Esophagus squamous epithelium (tissue), 4 donors: Measurements from ENCODE around the gene NEK5.

Experiments
- CTCF ChIP-seq, 6 experiments: fragments of 450-650 bp in 4 of 6; fragments of 200-600 bp in 2 of 6; sonication (generic) in 2 of 6; IDR thresholded peaks; one replicate each; pipeline ENCODE4 v1.5.1; 2016 to 2019; ENCODE audit warnings: antibody characterized with exemption in 6 of 6, mild to moderate bottlenecking in 4 of 6, moderate library complexity in 4 of 6
- POLR2A ChIP-seq, 4 donors: fragments of 450-650 bp; IDR thresholded peaks; one replicate each; pipeline ENCODE4 v1.6.1; 2017; ENCODE audit warnings: antibody characterized with exemption in 4 of 4, mild to moderate bottlenecking in 4 of 4, moderate library complexity in 3 of 4

- no peak for TF ChIP-seq CTCF (IDR thresholded peaks at IDR 0.05)
- no peak for TF ChIP-seq POLR2A (IDR thresholded peaks at IDR 0.05)
These were observed 101.0 kb downstream of the NEK5 start for GRCh38 chr13:52027832-52028231.
